IMR-90 (cell line): Measurements from ENCODE around the gene AGAP6. TPM values are rescaled to one million over a fixed set of nuclear protein-coding genes. Genes with fewer than 3 reads are reported as not detected.
"Not testable (repeated sequence)": the region's sequence is repeated elsewhere in the genome, so short reads cannot be mapped to it uniquely, and the experiment has no call there.

Experiments
- ATAC-seq: fragments of 200-7000 bp; cut with Tn5 transposase; 2 replicates; pipeline ENCODE4 v1.9.1; 2020; ENCODE audit warnings: low read depth, mild to moderate bottlenecking, moderate library complexity
- BruUV-seq: library from RNA; stranded (reverse); fragments of 400-500 nt; replicated peaks from 2 replicates; lab custom pipeline; 2021; lab: Mats Ljungman, UMichigan
- CTCF ChIA-PET: fragments of 300-600 bp; formaldehyde crosslinking; extraction: SDS; loops from one replicate; lab custom pipeline; 2021; ENCODE audit warnings: antibody characterized with exemption; lab: Yijun Ruan, JAX
- POLR2A ChIA-PET: fragments of 300-600 bp; sonication (Branson Sonifier 250); formaldehyde crosslinking; loops from one replicate; lab custom pipeline; 2022; ENCODE audit warnings: antibody characterized with exemption; ENCODE audit not compliant: unreplicated experiment; lab: Charles Lee
- DNase-seq: peaks from one replicate; pipeline ENCODE4 v3.0.0; 2013
- H2AFZ ChIP-seq: replicated peaks from 2 replicates; pipeline ENCODE3; 2013; ENCODE audit warnings: low read length, mild to moderate bottlenecking; ENCODE audit not compliant: poor library complexity
- H2AK5ac ChIP-seq: 2 replicates; pipeline ENCODE4 v1.6.1; 2013; ENCODE audit warnings: low read depth, low read length, inconsistent platforms
- H2AK9ac ChIP-seq: replicated peaks from 2 replicates; pipeline ENCODE3; 2013; ENCODE audit warnings: mild to moderate bottlenecking, low read depth, low read length, moderate library complexity; ENCODE audit not compliant: poor library complexity
- H2BK120ac ChIP-seq: 2 replicates; pipeline ENCODE4 v1.6.1; 2013; ENCODE audit warnings: low read depth, low read length, inconsistent platforms
- H2BK15ac ChIP-seq: 3 replicates; pipeline ENCODE4 v1.6.1; 2013; ENCODE audit warnings: low read depth, low read length, inconsistent platforms
- H2BK20ac ChIP-seq: 2 replicates; pipeline ENCODE4 v1.6.1; 2013; ENCODE audit warnings: low read depth, mild to moderate bottlenecking, inconsistent platforms, low read length, moderate library complexity
- H2BK5ac ChIP-seq: 2 replicates; pipeline ENCODE4 v1.6.1; 2013; ENCODE audit warnings: mild to moderate bottlenecking, low read depth, low read length, inconsistent platforms; ENCODE audit not compliant: poor library complexity, severe bottlenecking
- H3K14ac ChIP-seq: replicated peaks from 2 replicates; pipeline ENCODE4 v1.6.1; 2013; ENCODE audit warnings: low read depth, low read length, inconsistent platforms
- H3K18ac ChIP-seq: 2 replicates; pipeline ENCODE4 v1.6.1; 2013; ENCODE audit warnings: low read depth, low read length, control low read depth
- H3K23ac ChIP-seq: 2 replicates; pipeline ENCODE4 v1.6.1; 2013; ENCODE audit warnings: low read depth, low read length, inconsistent platforms
- H3K27ac ChIP-seq: 2 replicates; pipeline ENCODE4 v1.5.1; 2013; ENCODE audit warnings: mild to moderate bottlenecking, control low read depth, low read length; ENCODE audit not compliant: insufficient read depth
- H3K27me3 ChIP-seq: 2 replicates; pipeline ENCODE4 v1.6.1; 2013; ENCODE audit warnings: low read length; ENCODE audit not compliant: control insufficient read depth, insufficient read depth
- H3K36me3 ChIP-seq: 2 replicates; pipeline ENCODE4 v1.6.1; 2013; ENCODE audit warnings: low read length, mixed read lengths; ENCODE audit not compliant: control insufficient read depth, insufficient read depth
- H3K4ac ChIP-seq: 2 replicates; pipeline ENCODE4 v1.6.1; 2013; ENCODE audit warnings: low read depth, low read length, inconsistent platforms
- H3K4me1 ChIP-seq: 2 replicates; pipeline ENCODE4 v1.6.1; 2013; ENCODE audit warnings: low read length, mixed read lengths; ENCODE audit not compliant: control insufficient read depth, insufficient read depth
- H3K4me2 ChIP-seq: 2 replicates; pipeline ENCODE4 v1.6.1; 2013; ENCODE audit warnings: low read depth, mild to moderate bottlenecking, control low read depth, low read length, moderate library complexity
- H3K4me3 ChIP-seq: 2 replicates; pipeline ENCODE4 v1.5.1; 2013; ENCODE audit warnings: low read depth, mild to moderate bottlenecking, control low read depth, low read length, moderate library complexity; ENCODE audit not compliant: insufficient read depth
- H3K56ac ChIP-seq: 2 replicates; pipeline ENCODE4 v1.6.1; 2013; ENCODE audit warnings: low read length, inconsistent platforms; ENCODE audit not compliant: insufficient read depth; ENCODE audit errors: extremely low read depth
- H3K79me1 ChIP-seq, 2 experiments: 2 replicates each; pipeline ENCODE4 v1.6.1; 2013; ENCODE audit warnings: low read length in 2 of 2, inconsistent platforms in 1 of 2, low read depth in 1 of 2
- H3K9ac ChIP-seq: 2 replicates; pipeline ENCODE4 v1.6.1; 2013; ENCODE audit warnings: low read depth, low read length, control low read depth
- H3K9me1 ChIP-seq: 2 replicates; pipeline ENCODE4 v1.6.1; 2013; ENCODE audit warnings: low read length, inconsistent platforms; ENCODE audit not compliant: insufficient read depth
- H3K9me3 ChIP-seq: 2 replicates; pipeline ENCODE4 v1.6.1; 2013; ENCODE audit warnings: low read length; ENCODE audit not compliant: control insufficient read depth, insufficient read depth
- H4K20me1 ChIP-seq: 2 replicates; pipeline ENCODE4 v1.6.1; 2013; ENCODE audit warnings: low read length, inconsistent platforms; ENCODE audit not compliant: insufficient read depth
- H4K5ac ChIP-seq: 2 replicates; pipeline ENCODE4 v1.6.1; 2013; ENCODE audit warnings: mild to moderate bottlenecking, low read depth, low read length, control low read depth
- H4K8ac ChIP-seq, 2 experiments: 2 replicates each; pipeline ENCODE4 v1.6.1; 2013; ENCODE audit warnings: low read depth in 2 of 2, low read length in 2 of 2, control low read depth in 1 of 2, inconsistent platforms in 1 of 2
- H4K91ac ChIP-seq: 2 replicates; pipeline ENCODE4 v1.6.1; 2013; ENCODE audit warnings: low read depth, low read length, inconsistent platforms; ENCODE audit not compliant: insufficient read depth
- WGBS, 2 experiments: methylation state at CpG; one replicate each; pipeline versions ENCODE4 v1.1.5 to v1.1.7; 2013; ENCODE audit warnings: missing lambda C conversion rate in 2 of 2; ENCODE audit not compliant: insufficient read length in 1 of 2; ENCODE audit errors: extremely low coverage in 2 of 2; 5-methylcytosine and 5-hydroxymethylcytosine counted together
- dilution Hi-C: fragments of 300-500 bp; cut with HindIII; formaldehyde crosslinking; loops from one replicate; pipeline ENCODE4 v1.14.3; 2018; ENCODE audit warnings: low sequenced_read_pairs; ENCODE audit not compliant: unreplicated experiment
- in situ Hi-C: fragments of 300-500 bp; cut with MboI; formaldehyde crosslinking; loops from 3 replicates; pipeline ENCODE4 v1.14.3; 2019; ENCODE audit warnings: low sequenced_read_pairs, inconsistent platforms, mixed read lengths
- intact Hi-C: fragments of 100-400 bp; cut with micrococcal nuclease; formaldehyde crosslinking; loops from 2 replicates; pipeline ENCODE4 v1.10.0; 2022
- polyA plus RNA-seq, 3 experiments: library from polyadenylated mRNA; depleted of rRNA; stranded (reverse); fragments of >200 nt; gene quantifications; 2 replicates each; pipeline ENCODE4 v1.2.3, GENCODE V29; 2012; ENCODE audit warnings: low replicate concordance in 1 of 3
- total RNA-seq: library from RNA; depleted of rRNA; stranded (reverse); fragments of >200 nt; gene quantifications from 2 replicates; pipeline ENCODE4 v1.2.3, GENCODE V29; 2012

AGAP6 gene
- total and polyA plus RNA-seq, 2 of the 4 experiments (the other 2 are of a cell fraction) = 2.3 to 13.6 TPM

DNA sequence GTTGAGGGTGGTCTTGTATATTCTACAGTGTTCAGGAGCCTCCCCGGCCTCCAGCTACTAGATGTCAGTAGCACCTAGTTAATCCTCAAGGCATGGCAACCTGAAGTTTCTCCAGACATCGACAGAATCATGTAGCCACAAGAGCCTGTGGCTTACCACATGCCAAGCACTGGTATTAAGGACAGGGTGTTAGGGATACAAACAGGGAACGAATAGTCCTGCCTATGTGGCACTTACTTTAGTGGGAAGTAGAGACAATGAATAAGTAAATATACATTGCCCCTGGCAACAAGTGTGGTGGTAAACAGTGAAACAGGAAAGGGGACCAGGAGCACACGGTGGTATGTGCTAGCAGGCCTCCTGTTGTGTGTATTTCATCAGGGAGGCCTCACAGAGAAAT, 47.1 kb downstream of the AGAP6 start:
- CTCF ChIA-PET = not testable (repeated sequence)

More for the DNA sequence above, 47.1 kb downstream of the AGAP6 start:
- H4K20me1 ChIP-seq, H2BK15ac ChIP-seq, H3K4me2 ChIP-seq, H3K4ac ChIP-seq, POLR2A ChIA-PET, DNase-seq, H3K18ac ChIP-seq, H3K4me1 ChIP-seq, BruUV-seq, H2BK120ac ChIP-seq, ATAC-seq, H3K9me3 ChIP-seq, H3K9ac ChIP-seq, H3K27me3 ChIP-seq, H3K14ac ChIP-seq, H3K4me3 ChIP-seq, H3K9me1 ChIP-seq, H3K27ac ChIP-seq, H4K91ac ChIP-seq, H3K36me3 ChIP-seq, H4K8ac ChIP-seq, H2AFZ ChIP-seq, H2BK5ac ChIP-seq, H3K23ac ChIP-seq, intact Hi-C loops, H2AK9ac ChIP-seq, dilution Hi-C loops, H3K79me1 ChIP-seq, in situ Hi-C loops, H4K5ac ChIP-seq, H2BK20ac ChIP-seq, H3K56ac ChIP-seq, H2AK5ac ChIP-seq: not testable (repeated sequence)
- WGBS, 2 experiments = no CpG with 5 or more reads among the region's 4 CpGs
